ENCODE results near the gene CGGBP1. TPM values are rescaled to one million over a fixed set of nuclear protein-coding genes. Genes with fewer than 3 reads are reported as not detected.
"Not testable (repeated sequence)": the region's sequence is repeated elsewhere in the genome, so short reads cannot be mapped to it uniquely, and the experiment has no call there.

The CGGBP1 gene
- total RNA-seq, 1 donor from 2014 or later: 62.9 TPM

DNA sequence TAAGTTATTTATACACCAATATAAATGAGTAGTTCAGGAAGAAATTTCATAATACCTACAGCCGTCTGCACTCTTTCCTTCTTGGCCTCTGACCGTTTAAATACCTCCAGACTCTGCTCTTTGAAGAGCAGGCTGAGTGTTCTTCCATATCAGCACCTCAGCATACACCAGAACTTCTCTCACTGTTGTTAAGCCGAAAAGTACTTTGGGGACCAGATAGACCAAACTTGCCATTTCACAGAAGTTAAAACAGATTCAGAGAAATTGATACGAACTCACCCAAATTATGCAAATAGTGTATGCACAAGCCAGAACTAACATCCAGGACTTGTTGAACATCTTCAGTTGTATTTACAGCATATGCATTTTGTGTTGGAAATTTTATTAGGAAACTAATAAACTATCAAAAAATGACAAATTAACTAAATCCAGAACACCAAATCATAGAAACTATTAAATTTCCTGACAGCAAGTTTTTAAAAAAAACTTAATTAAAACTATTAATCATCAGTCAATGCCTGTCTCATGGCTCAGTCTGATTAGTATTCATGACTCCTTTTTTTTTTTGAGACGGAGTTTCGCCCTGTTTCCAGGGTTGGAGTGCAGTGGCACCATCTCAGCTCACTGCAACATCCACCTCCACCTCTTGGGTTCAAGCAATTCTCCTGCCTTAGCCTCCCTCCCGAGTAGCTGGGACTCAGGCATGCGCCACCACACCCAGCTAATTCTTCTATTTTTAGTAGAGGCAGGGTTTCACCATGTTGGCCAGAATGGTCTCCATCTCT is 24.1 kb downstream of the CGGBP1 start:
- DNase-seq: no peak

GRCh38 chr3:88033808-88034207 is 25.0 kb downstream of the CGGBP1 start:
- DNase-seq: no peak

DNA sequence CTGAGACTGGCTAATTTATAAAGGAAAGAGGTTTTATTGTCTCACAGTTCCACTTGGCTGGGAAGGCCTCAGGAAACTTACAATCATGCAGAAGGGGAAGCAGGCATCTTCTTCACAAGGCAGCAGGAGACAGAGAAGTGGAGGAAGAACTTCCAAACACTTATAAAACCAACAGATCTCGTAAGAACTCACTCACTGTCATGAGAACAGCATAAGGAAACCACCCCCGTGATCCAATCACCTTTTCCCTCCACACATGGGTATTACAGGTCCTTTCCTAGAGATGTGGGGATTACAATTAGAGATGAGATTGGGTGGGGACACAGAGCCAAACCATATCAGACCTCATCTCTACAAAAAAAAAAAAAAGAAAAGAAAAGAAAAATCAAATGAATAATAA is 25.7 kb downstream of the CGGBP1 start:
- no peak for DNase-seq

DNA sequence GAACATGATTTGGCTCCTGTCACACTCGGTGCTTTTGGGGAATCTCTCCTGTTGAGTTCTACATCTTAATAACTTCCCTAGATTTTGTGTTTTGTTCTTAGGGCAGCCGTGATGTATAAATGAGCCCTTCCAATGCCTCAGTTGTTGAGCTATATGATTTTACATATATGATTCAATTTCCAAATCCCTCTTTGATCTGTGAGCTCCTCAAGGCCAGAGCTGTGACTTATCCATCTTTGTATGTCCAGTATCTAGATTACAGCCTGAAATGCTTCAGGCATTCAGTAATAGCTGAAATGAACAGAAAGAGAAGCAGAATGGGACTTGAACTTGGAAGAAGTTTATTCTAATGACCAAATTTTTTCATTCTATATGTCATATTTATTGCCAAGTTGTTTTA is 26.6 kb downstream of the CGGBP1 start:
- DNase-seq: no peak

DNA sequence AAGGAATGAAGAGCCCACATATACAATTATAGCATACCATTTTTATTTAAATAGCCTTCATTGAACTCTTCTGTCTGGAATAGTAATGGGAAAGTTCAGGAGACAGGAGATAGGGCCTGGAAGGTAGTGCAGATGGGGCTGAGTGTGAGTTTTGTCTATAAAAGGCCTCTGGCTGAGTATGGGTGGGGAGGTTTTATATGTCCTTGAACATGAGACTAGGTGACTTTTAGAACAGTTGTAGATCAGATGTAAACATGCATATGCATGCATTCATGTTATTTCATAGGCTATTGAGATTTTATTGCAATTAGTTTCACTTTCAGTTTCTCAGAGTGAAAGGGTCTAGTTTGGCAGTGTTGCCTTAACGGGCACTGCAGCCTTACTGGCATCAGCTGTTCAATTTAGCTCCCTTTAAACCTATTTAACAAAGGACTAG is 27.1 kb downstream of the CGGBP1 start:
- DNase-seq: peak; percentile 5

DNA sequence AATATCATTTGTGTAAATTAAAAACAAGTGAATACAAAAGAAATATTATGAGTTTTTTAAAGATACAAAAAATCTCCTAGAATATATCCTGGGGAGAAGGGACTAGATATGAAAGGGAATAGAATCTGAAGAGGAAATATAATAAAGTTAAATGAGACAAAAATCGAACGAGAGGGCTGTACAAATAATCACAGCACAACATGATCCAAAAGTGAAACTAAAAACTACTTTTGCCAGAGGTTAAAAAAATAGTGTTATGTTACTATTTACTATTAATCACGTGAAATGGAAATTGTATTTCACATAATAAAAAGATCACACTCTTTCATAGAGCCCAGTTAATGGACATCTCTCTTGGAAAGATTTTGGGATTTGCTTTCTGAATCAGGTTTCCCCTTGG is 28.6 kb downstream of the CGGBP1 start:
- no peak for DNase-seq

- no peak for DNase-seq
Measured at GRCh38 chr3:88028876-88029275, 29.9 kb downstream of the CGGBP1 start.

DNA sequence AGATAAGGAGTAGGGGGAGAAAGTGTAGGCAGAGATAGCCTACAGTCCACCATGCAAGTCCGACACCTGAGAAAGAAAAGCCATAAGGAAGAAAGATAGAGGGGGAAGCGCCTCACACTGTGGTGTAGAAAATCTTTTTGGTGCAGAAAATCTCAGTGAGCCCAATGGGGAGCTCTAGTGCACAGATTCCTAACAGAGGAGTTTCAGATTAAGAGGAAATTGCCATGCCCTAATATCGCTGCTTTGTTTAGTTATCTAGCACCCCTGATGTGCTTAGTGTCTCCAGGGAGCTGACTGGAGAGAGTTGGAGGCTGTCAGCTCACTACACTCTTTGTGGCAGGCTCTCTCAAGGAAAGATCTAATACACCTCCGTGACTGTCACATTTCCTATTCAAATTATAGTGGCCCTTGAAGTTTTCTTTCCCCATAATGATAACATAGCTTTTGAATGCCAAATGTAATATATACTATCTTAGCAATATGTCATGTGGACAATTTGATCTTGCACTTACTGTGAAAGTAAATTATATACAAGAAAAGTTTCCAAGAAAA is 33.7 kb downstream of the CGGBP1 start:
- DNase-seq: no peak

GRCh38 chr3:88019024-88019423 is 39.8 kb downstream of the CGGBP1 start:
- DNase-seq: no peak

DNA sequence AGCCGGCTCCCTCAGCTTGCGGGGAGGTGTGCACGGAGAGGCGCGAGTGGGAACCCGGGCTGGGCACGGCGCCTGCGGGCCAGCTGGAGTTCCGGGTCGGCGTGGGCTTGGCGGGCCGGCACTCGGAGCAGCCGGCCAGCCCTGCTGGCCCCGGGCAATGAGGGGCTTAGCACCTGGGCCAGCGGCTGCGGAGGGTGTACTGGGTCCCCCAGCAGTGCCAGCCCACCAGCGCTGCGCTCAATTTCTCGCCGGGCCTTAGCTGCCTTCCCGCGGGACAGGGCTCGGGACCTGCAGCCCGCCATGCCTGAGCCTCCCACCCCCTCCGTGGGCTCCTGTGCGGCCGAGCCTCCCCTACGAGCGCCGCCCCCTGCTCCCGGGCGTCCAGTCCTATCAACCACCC is 43.1 kb downstream of the CGGBP1 start:
- not testable (repeated sequence) for DNase-seq

GRCh38 chr3:88013592-88013991 is 45.2 kb downstream of the CGGBP1 start:
- no peak for DNase-seq

DNA sequence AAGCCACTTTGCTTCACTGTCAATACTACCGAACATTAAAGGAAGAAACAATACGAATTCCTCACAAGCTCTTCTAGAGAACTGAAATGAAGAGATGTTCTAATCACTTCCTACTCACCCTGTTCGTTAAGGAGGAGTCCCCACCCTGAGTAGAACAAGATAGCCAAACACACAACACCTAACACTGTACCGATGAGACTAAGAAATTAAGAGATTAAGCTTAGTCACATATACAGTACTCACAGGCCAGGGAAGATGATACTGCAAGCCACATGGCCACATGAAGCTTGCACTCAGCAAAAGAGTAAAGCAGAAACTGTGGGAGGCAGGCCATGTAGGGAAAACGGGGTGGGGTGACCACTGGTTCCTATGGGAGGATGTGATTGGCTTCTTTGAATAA is 48.0 kb downstream of the CGGBP1 start:
- no peak for DNase-seq

- DNase-seq: no peak
Measured at GRCh38 chr3:88009066-88009465, 49.7 kb downstream of the CGGBP1 start.

GRCh38 chr3:88005066-88005465 is 53.7 kb downstream of the CGGBP1 start:
- no peak for DNase-seq

DNA sequence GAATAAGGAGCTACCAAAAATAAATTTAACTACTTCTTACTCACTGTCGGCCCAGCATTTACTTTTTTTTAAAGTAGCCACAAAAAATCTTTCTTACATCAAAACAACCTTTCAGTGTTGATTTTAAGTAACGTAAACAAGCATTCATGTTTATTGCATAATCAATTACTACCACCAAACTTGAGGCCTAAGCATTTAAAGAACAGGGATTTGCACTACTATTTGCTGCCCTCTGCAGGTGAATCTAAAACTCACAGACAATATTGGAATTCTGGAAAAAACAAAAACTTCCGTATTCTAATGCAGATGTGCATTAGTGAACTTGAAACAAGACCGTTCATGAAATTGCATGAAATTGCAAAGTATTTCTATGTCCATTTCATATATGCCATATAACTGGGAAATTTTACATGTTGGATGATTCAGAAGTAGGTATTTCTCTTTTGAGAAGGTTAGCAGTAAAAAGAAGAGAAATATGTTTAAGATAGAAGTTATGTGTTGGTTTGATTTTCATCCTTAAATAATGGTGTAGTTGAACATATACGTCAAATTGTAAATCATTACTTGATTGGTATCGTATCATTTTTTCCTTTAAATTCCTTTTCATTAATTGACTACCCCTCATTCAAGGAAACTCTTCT is 55.6 kb downstream of the CGGBP1 start:
- DNase-seq: peak; percentile 14

GRCh38 chr3:88002448-88002847 is 56.4 kb downstream of the CGGBP1 start:
- DNase-seq: no peak

Other genes starting within 250 kb of the CGGBP1 start
- 30.3 TPM for gene ZNF654, start 250 bp upstream of the CGGBP1 start, total RNA-seq
- gene C3orf38, start 91.0 kb upstream of the CGGBP1 start, total RNA-seq: 28.9 TPM

Measured in skin of body (tissue), 2 donors.